ENCODE results near the gene DYNLT1. TPM values are rescaled to one million over a fixed set of nuclear protein-coding genes. Genes with fewer than 3 reads are reported as not detected.

The DYNLT1 gene
- total and polyA plus RNA-seq, 10 of the 15 experiments (the other 5 are each of a cell fraction or from before 2014, with no cell fraction given), result 33.6 to 298 (median 89.2) TPM

GRCh38 chr6:158642097-158642601 is 2.4 kb downstream of the DYNLT1 start:
- Histone ChIP-seq H3K79me2 (ENCODE audit: control insufficient read depth, insufficient read depth, low read length) (peaks cover 33% of the 10 kb centered on the region), H3K4me1 (ENCODE audit: control insufficient read depth, insufficient read depth, low read length) (peaks cover 11% of the 10 kb centered on the region), H2AFZ (ENCODE audit: control insufficient read depth, low read depth, low read length) (no peak overlapping the region), H3K9me3 (replicated peaks; ENCODE audit: control insufficient read depth, insufficient read depth, low read length) (no peaks in the 10 kb centered on the region), H3K4me3 (0 out of 2 replicates have a peak overlapping the region, but pooled peaks have one; percentile 81), H3K9ac (ENCODE audit: control insufficient read depth, insufficient read depth, low read length) (no peak overlapping the region), H3K27ac (ENCODE audit: control insufficient read depth, insufficient read depth) (no peak overlapping the region), H3K27me3 (replicated peaks in 1 of 2; ENCODE audit: control insufficient read depth in 2 of 2, insufficient read depth in 2 of 2, low read length in 1 of 2) (no peaks in the 10 kb centered on the region), H3K4me2 (ENCODE audit: control insufficient read depth, insufficient read depth) (0 out of 2 replicates have a peak overlapping the region, but pooled peaks have one; percentile 17), H4K20me1 (ENCODE audit: control insufficient read depth, insufficient read depth) (no peaks in the 10 kb centered on the region), H3K36me3 (ENCODE audit: control insufficient read depth in 2 of 2, insufficient read depth in 2 of 2, low read length in 1 of 2) (0 out of 4 replicates have a peak, but pooled peaks cover 0 to 3% of the 10 kb centered on the region in 2 experiments)
- FAIRE-seq (no peak), ATAC-seq (no peak), DNase-seq (ENCODE audit: low read depth, low spot score) (no peak)
- WGBS (ENCODE audit: insufficient coverage, insufficient replicate concordance, low lambda C conversion rate, missing lambda C conversion rate), result 95% methylated on average over 8 of the region's 8 CpGs
- ChIA-PET CTCF (interaction anchor here (0.9 to 2.0 kb wide), 2 partner anchors 18 to 59 kb away, joined by 3 to 6 read pairs; no protein-coding TSS in a partner anchor), SMC1A (ENCODE audit: uncharacterized antibody, unreplicated experiment) (interaction anchor here (1.3 kb wide), 1 partner anchor 11 kb away, joined by 7 read pairs; no protein-coding TSS in a partner anchor), RAD21 (ENCODE audit: unreplicated experiment) (interaction anchor here (0.5 kb wide), 1 partner anchor 371 kb away, joined by 3 read pairs; no protein-coding TSS in a partner anchor), POLR2A (interaction anchor here (0.5 kb wide), 1 partner anchor 396 kb away, joined by 4 read pairs; no protein-coding TSS in a partner anchor)
- intact Hi-C loops (cut with micrococcal nuclease; ENCODE audit: unreplicated experiment) (loop anchor here (5.0 kb wide), 1 partner anchor 165 kb away; no protein-coding TSS in a partner anchor), in situ Hi-C loops (cut with MboI) (no loop called here)
- 0 out of 2 replicates have a peak, but pooled peaks have one; percentile 18 for TF ChIP-seq POLR2A (IDR thresholded peaks at IDR 0.05; ENCODE audit: low read depth, low read length)
- TF ChIP-seq PRDM15 (CRISPR knock-in tag; IDR thresholded peaks at IDR 0.05), result no peak
- no TSS peak for BruUV-seq (replicated peaks)

Measured in GM12878 (cell line).